Activated T-cell treated with anti-CD3 and anti-CD28 coated beads for 24 hours (primary cell): ENCODE results near the gene DXO.
"Not testable (repeated sequence)": the region's sequence is repeated elsewhere in the genome, so short reads cannot be mapped to it uniquely, and the experiment has no call there.

Source experiments
- DNase-seq: peaks from one replicate; pipeline ENCODE4 v3.0.0-alpha.2; 2020; ENCODE audit warnings: low read depth

The DXO gene

DNA sequence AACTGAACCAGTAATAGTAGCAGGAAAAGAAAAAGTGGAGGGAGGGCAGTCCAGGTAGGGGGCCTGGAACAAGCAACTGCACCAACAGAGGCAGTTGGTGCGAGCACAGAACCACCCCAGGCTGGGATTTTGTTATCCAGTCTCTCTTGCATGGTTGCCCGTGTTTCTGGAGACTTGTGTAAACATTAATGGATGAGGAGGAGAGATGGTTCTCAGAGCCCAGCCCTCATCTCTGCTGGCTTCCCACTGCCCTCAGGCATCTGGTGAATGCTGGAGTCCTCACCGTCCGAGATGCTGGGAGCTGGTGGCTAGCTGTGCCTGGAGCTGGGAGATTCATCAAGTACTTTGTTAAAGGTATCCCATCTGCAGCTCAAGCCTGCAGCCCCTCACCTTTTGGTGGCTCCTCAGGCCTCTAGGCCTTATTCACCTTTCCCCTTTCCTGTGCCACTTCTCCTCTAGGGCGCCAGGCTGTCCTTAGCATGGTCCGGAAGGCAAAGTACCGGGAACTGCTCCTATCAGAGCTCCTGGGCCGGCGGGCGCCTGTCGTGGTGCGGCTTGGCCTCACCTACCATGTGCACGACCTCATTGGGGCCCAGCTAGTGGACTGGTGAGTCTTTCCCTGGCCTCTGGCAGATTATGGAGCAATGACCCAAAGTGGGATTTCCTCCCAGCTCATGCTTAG, 8.4 kb upstream of the DXO start:
- not testable (repeated sequence) for DNase-seq

DNA sequence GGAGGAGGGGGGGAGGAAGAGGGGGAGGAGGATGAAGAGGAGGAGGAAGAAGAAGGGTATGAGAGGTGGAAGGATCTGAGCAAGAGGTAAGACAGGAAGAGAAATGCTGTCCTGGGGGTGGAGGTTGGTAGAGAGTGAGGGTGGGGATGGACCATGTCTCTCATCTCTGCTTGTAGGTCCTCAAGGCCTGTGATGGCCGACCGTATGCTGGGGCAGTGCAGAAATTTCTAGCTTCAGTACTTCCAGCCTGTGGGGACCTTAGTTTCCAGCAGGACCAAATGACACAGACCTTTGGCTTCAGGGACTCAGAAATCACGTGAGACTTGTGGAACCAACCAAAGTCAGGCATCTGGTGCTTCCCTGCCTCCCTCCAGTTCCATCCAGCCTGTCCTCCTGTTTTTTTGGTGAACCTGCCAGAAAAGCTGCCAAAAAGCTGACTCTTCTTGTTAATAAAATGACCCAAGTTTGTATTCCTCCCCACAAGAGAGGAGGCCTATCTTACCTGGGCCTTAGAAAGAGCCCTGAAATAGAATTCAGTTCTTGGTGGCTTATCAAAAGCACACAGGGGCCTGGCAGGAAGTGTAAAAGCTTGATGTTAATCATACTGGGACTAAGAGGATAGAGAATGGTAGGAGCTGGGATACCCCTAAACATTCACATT, 7.4 kb upstream of the DXO start:
- no peak for DNase-seq

DNA sequence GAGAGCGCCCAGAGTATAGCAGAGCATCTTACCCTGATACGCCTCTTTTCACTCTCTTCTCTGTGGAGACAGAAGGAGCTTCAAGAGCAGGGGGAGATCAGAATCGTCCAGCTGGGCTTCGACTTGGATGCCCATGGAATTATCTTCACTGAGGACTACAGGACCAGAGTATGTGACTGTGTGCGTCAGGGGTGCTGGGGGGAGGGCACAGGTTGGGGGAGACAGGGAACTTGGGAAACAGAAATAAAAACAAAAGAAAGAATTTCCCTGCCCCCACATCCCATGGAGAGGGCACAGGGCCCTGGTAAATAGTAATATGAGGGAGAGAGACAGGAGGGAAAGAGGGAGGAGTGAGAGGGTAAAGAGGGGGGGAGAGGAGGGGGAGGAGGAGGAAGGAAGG, 6.9 kb upstream of the DXO start:
- DNase-seq = no peak

DNA sequence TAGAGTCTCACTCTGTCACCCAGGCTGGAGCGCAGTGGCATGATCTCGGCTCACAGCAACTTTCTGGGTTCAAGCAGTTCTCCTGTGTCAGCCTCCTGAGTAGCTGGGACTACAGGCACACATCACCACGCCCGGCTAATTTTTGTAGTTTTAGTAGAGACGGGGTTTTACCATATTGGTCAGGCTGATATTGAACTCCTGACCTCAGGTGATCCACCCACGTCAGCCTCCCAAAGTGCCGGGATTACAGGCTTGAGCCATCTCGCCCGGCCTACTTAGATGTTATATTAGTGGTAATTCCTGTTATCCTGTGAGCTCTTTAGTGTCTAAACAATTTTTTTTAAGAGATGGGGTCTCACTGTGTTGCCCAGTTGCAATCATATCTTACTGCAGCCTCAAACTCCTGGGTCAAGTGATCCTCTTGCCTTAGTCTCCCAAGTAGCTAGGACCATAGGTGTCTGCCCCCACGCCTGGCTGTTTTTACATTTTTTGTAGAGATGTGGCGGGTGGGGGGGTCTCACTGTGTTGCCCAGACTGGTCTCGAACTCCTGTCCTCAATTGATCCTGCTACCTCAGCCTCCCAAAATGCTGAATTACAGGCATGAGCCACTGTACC, 6.0 kb upstream of the DXO start:
- DNase-seq = no peak

DNA sequence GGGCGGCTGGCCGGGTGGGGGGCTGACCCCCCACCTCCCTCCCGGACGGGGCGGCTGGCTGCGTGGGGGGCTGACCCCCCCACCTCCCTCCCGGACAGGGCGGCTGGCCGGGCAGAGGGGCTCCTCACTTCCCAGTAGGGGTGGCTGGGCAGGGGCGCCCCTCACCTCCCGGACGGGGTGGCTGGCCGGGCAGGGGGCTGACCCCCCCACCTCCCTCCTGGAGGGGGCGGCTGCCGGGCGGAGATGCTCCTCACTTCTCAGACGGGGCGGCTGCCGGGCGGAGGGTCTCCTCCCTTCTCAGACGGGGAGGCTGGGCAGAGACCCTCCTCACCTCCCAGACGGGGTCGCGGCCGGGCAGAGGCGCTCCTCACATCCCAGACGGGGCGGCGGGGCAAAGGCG, 4.1 kb upstream of the DXO start:
- not testable (repeated sequence) for DNase-seq

DNA sequence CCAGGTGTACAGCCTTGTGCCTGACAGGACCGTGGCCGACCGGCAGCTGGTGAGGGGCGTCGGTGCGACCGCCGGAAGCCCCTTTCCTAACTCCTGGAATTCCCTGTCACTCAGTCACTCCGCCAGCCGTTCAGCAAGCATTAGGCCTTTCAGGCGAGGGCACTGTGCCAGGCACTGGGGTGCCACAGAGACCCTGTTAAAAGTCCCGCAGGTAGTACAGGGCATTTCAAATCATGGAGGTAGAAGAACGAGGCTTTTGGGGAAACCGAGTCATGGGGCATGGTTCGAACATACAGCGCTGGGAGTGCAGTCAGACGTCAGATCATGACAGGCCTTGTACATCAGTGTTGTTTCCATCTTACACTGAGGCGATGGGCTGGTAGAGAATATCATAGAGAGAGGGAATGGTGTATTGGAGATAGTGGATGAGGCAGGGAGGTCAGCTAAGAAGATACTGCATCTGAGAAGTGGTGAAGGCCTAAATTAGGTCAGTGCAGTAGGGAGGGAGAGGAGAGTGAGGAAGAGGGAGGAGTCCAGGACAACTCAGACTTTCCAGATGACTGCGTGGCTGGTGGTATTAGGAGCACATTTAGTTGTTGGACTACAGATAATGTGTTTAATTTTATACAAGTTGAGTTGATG, 892 bp upstream of the DXO start:
- DNase-seq = no peak

DNA sequence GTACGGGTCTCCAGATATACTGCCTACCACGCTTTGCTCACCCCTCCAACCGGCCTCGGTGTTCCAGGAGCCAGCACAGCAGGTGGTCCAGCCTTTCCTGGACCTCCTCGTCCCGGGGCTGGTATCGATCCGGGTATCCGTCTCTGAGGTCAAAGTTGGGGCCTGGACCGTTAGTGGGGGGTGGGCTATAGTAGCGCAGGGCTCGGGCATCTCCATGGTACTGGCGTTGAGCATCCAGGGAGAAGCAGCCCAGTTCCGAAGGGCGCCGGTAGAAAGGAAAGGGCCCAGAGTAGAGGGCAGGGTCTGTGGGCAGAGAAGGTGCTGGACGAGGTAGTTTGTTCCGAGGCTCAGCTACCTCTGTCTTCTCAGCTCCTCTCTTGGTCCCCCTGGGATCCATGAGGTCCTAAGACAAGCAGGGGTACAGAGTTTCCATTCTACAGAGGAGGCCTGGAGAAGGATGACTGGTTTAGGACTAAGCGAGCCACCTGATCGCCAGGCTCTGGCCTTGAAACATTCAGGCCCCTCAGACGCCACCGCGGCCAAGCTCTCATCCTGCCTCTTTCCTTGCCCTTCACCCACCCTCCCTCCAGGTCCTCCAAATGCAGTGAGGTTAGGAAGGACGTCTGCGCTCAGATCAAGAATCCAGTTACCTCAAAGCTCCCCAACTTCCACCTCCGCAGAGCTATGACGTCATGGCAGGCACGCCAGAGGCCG, 502 bp downstream of the DXO start:
- DNase-seq = no peak

DNA sequence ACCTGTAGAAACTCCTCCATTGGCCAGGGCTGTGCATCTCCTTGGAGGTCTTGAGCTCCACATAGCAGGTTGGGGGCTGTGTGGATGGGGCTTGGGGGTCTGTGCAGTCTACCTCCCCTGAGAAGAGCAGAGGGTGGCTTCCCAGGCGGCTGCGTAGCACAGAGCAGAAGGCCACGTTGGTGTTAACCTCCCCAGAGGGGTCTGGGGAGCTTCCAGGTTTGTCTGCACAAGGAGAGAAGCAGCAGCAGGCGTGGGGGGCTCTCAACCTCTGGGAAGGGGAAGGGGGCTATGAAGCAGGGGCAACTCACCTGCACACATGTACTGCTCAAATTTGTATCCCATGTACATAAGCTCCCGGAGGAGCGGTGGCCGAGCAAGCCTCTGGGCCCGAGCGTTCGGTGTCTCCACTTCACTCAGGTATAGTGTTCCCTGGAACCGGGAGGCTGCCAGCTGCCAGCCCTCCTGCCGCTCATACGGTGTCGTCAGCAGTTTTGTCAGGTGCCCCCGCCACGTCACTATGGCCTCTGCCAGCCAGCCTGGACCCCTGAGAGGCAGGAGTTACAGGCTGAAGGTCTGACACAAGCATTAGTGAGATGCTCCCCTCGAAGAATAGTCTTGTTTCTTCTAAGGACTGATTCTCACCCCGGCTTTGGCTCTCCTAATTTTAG, 1.2 kb downstream of the DXO start:
- DNase-seq = no peak

DNA sequence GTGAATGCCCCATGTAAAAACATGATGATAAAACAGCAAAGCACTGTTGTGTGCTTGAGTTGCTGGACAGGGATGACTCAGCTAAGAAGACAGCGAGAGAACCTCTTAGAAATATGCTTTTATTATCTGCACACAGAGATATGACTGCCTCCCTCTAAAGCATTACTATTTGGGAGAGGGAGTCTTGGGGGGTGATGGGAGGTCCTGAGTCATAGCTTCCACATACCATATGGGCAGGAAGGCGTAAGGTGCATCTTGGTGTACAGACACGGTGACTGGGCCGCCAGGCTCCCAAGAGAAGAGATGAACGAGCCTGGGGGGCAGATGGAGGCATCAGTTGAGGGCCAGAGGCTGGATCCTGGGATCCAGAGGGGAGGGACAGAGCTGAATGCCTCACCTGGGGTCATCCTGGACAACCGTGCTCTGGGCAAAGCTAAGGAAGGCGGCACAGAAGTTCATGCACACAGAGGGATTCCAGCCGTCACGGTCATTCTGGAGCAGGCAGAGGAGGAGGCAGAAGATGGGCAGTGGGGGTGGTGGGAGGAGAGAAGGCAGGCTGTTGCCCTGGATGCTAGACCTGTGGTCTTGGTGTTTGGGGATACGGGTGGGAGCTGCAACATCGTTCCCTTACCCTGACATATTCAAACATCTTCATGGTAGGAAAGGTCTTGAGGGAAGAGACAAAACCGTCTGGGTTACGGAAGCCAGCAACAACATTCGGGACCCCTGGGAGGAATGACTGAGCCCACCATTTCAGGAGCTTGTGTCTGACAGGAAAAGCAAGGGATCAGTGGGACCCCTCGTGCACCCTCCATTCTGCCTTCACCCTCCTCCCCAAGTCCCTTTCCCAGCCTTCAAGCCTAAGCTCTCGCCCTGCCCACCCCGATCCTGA, 2.0 kb downstream of the DXO start:
- no peak for DNase-seq

DNA sequence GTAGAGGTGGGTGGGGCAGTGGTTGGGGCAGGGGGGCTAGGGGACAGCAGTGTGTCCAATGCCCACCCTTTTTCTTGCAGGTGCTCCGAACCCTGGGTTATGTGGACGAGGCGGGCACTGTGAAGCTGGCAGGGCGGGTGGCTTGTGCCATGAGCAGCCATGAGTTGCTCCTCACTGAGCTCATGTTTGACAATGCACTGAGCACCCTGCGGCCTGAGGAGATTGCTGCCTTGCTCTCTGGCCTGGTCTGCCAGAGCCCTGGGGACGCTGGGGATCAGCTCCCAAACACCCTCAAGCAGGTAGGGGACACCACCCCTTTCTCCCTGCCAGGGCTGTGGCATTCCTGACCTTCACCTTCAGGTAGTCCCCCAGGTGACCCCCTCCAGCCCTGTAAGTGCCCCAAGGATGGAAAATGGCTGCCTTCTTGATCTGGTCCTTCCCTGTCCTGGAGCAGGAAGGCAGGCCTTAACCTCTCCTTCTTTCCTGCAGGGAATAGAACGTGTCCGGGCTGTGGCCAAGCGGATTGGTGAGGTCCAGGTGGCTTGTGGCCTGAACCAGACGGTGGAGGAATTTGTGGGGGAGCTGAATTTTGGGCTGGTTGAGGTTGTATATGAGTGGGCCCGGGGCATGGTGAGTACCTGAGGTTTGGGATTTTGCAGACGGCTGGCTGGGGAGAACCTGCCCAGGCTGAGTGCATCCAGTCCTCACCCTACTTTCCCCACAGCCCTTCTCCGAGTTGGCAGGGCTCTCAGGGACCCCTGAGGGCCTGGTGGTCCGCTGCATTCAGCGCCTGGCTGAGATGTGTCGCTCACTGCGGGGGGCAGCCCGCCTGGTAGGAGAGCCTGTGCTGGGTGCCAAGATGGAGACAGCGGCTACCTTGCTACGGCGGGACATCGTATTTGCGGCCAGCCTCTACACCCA, 2.9 kb downstream of the DXO start:
- DNase-seq = no peak

DNA sequence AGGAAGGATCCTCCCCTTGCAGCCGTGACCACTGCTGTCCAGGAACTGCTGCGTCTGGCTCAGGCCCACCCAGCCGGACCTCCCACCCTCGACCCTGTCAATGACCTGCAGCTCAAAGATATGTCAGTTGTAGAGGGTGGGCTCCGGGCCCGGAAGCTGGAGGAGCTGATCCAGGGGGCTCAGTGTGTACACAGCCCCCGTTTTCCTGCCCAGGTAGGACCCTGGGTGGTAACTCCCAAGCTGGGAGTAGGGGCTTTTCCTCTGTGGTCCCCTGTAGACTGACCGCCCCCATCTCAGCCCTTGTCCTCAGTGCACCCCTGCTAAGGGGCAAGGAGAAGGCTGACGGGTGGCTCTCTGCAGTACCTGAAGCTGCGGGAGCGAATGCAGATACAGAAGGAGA, 3.6 kb downstream of the DXO start:
- no peak for DNase-seq

DNA sequence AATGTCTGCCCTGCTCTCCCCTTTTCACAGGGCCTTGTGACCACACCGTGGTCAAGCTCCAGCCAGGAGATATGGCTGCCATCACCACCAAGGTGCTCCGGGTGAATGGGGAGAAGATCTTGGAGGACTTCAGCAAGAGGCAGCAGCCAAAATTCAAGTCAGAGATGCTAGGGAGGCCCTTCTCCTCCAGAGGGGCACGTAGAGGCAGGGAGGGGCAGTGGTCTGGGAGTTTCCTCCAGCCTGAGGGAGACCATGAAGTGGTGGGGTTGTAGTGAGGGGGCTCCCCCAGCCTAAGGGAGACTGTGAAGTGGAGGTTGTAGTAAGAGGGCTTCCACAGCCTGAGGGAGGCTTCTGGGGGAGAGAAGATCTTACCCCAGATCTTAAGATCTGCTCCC, 4.0 kb downstream of the DXO start:
- DNase-seq = no peak

DNA sequence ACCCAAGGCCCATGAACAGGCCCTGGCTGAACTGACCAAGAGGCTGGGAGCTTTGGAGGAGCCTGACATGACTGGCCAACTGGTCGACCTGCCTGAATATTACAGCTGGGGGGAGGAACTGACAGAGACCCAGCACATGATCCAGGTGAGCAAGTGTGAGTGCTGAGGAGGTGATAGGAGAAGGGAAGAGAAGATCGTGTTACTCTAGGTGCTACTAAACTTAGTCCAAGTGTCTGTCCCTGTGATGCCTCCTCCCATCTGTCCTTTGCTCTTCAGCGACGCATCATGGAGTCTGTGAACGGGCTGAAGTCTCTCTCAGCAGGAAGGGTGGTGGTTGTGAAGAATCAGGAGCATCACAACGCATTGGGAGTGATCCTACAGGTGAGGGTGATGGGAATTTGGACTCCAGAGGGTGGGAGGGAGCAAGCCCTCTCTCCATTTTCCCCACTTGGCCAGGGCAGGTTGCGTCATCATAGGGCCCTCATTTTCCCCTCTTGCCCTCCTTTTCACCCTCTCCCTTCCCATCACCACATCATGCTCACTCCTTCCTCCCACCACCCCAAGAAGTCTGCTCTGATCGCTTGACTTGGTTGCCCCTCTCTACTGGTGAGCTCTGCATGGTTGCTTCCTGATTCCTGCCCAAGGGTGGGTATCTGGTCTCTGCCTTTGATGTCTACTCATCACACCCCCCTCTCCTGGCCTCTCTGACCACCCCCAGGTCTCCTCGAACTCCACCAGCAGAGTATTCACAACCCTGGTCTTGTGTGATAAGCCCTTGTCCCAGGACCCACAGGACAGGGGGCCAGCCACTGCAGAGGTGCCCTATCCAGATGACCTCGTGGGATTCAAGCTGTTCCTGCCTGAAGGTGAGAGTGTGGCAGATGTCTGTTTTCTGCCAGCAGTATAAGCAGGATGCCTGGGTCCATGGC, 4.7 kb downstream of the DXO start:
- no peak for DNase-seq

DNA sequence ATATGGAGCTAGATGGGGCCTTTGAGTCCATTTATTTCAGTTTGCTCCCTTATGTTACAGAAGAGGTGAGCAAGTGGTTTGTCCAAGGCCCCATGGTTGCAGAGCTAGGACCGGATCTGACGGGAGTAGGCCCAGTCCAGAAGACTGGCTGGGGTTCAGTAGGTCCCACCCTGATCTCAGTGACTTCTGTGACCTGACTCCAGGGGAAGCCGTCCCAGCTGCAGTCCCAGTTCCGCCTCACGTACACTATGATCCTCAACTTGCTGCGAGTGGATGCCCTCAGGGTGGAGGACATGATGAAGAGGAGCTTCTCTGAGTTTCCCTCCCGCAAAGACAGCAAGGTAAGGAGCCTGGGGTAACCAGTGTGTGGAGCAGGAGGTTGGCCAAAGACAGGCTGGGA, 5.4 kb downstream of the DXO start:
- no peak for DNase-seq

DNA sequence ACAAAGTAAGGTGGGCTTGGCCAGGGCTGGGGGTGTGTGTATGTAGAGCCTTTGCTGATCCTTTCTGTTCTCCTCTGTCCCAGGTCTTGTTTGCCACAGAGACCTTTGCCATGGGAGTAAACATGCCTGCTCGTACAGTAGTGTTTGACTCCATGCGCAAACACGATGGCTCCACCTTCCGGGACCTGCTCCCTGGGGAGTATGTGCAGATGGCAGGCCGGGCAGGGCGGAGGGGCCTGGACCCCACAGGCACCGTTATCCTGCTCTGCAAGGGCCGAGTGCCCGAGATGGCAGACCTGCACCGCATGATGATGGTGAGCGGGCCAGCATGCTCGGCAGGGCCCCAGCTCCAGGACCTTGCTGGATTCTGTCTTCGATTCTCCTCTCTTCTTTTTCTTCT, 6.2 kb downstream of the DXO start:
- no peak for DNase-seq

DNA sequence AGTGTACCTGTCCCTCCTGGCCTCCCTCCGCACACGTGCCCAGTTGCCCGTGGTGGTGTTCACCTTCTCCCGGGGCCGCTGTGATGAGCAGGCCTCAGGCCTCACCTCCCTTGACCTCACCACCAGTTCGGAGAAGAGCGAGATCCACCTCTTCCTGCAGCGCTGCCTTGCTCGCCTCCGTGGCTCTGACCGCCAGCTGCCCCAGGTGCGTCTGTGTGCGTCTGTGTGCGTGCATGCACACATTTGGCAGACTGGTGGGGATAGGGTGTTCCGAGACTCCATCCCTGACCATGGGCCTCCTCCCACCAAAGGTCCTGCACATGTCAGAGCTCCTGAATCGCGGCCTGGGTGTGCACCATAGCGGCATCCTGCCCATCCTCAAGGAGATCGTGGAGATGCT, 8.0 kb downstream of the DXO start:
- no peak for DNase-seq

DNA sequence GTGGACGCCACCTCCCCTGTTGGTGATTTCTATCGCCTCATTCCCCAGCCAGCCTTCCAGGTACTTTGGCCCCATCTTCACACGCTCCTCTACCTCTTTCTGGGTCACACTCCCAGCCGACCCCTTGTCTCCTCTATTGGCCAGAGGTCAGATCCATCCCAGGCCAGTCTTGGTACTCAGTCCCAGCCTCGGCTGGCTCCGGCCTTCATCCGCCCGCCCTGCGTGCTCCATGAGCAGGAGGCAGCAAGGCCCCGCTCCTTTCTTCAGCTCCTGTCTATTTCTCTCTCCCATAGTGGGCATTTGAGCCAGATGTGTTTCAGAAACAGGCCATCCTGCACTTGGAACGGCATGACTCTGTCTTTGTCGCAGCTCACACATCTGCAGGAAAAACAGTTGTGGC, 10.3 kb downstream of the DXO start:
- DNase-seq = no peak
